H1 (cell line): ENCODE results near the gene KLRC3. TPM values are rescaled to one million over a fixed set of nuclear protein-coding genes. Genes with fewer than 3 reads are reported as not detected.

ENCODE experiments used
- EP300 ChIP-seq, 2 experiments: IDR thresholded peaks; 1 replicate in 1 of 2; 2 replicates in 1 of 2; pipeline ENCODE4 v1.6.1; 2011 to 2012; ENCODE audit warnings: low read depth in 2 of 2, low read length in 2 of 2, mild to moderate bottlenecking in 2 of 2, borderline replicate concordance in 1 of 2, inconsistent platforms in 1 of 2, moderate library complexity in 1 of 2
- SIN3A ChIP-seq, 2 experiments: IDR thresholded peaks in 1 of 2; conservative IDR thresholded peaks in 1 of 2; 2 replicates each; pipeline ENCODE4 v1.6.1; 2011 to 2012; ENCODE audit warnings: low read length in 2 of 2, improper control_type of control experiment in 1 of 2, low read depth in 1 of 2, mild to moderate bottlenecking in 1 of 2
- polyA plus RNA-seq, 7 experiments: library from polyadenylated mRNA; depleted of rRNA in 3 of 7; stranded (reverse) in 5 of 7; unstranded in 2 of 7; fragments of >200 nt in 5 of 7; fragments of 200-250 nt in 2 of 7; gene quantifications; 1 replicate in 5 of 7; 2 replicates in 1 of 7; 4 replicates in 1 of 7; pipeline versions ENCODE4 v1.2.1 to v1.2.3, GENCODE V29; 2011 to 2013; ENCODE audit warnings: missing spikeins in 2 of 7, mixed read lengths in 2 of 7
- total RNA-seq: library from RNA; stranded (reverse); fragmentation: NEBNext Ultra II Directional; extraction: Animal tissue kit (Norgen Biotek cat#: 25700); gene quantifications from 2 replicates; pipeline ENCODE4 v1.2.1, GENCODE V29; 2021

Gene KLRC3
- total and polyA plus RNA-seq, 2 of the 8 experiments (the other 6 are each of a cell fraction or from before 2014, with no cell fraction given): not detected

DNA sequence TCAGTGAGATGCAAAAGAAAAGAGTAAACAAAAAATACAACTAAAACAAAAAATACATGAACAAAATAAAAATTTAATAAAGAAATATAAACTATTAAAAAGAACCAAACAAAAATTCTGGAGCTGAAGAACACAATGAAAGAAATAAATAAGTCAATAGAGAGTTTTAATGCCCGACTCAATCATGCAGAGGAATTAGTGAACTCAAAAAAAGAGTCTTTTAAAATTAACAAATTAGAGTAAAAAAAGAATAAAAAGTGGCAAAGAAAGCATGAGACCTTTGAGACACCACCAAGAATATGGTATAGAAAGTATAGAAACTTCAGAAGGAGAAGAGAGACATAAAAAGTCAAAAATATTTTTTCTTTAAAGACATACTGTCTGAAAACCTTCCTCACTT lies 35.4 kb upstream of the KLRC3 start (continued):
- no peak for TF ChIP-seq EP300 (IDR thresholded peaks at IDR 0.05; ENCODE audit: borderline replicate concordance in 1 of 2, low read depth in 2 of 2, low read length in 2 of 2)
- no peak for TF ChIP-seq SIN3A (conservative IDR thresholded peaks at IDR 0.05 in 1 of 2, IDR thresholded peaks at IDR 0.05 in 1 of 2; ENCODE audit: low read depth in 1 of 2, low read length in 2 of 2)
